Measurements from ENCODE around the gene RNF220. TPM values are rescaled to one million over a fixed set of nuclear protein-coding genes. Genes with fewer than 3 reads are reported as not detected.

Gene RNF220
- polyA plus RNA-seq, 1 donor from 2014 or later = 142 TPM

DNA sequence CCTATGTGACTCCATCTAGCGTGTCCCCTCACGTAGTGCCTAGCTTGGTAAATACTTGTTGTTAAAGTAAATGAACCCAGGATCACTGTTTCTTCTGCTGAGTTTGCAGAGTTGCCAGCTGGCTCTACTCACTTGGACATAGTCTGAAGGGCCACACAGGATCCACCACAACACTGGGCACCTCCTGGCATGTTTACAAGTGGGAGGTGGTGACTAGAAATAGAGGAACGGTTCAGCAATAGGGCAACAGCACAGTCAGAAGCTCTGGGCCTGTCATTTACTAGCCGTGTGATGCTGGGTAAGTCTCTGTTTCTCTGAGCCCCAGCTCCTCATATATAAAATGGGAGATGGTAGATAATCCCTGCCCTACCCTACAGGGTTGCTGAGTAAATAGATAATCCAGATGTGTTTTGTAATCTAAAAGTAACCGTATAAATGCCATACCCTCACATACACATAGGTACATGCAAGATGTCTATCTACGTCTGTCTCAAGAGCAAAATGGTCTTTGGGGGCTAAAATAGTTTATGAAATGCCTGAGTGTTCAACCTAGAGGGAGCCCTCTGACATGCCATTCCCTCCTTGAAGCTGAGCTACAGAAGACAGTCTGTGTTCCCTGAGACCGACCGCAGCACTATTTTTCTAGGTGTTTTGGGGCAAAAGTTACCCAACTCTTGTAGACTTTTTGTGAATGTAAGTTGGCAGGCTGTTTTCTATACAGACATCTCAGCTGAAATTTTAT lies 20.5 kb downstream of the RNF220 start:
- H3K4me2 ChIP-seq (ENCODE audit: low read length) = no peak overlapping the region
- H3K36me3 ChIP-seq (ENCODE audit: insufficient read depth, low read length) = no peaks in the 10 kb centered on the region
- no peaks in the 10 kb centered on the region for H3K9me3 ChIP-seq (ENCODE audit: low read length)
- no peaks in the 10 kb centered on the region for H3K9me2 ChIP-seq (ENCODE audit: insufficient read depth, low read length)
- no peak overlapping the region for H3K27ac ChIP-seq (ENCODE audit: low read length)
- no peak overlapping the region for H3K9ac ChIP-seq (ENCODE audit: low read length)
- no peaks in the 10 kb centered on the region for H3K79me2 ChIP-seq (replicated peaks; ENCODE audit: insufficient read depth, low read length)
- no peaks in the 10 kb centered on the region for H3F3A ChIP-seq (ENCODE audit: insufficient read depth, low read length, poor library complexity, severe bottlenecking)
- H4K20me1 ChIP-seq (ENCODE audit: insufficient read depth) = no peaks in the 10 kb centered on the region
- H3K27me3 ChIP-seq (ENCODE audit: insufficient read depth, low read depth, low read length) = peaks cover 13% of the 10 kb centered on the region
- TF ChIP-seq POLR2AphosphoS5 (IDR thresholded peaks at IDR 0.05) (no peak), SMC3 (conservative IDR thresholded peaks at IDR 0.05; ENCODE audit: poor library complexity) (no peak), RAD21 (conservative IDR thresholded peaks at IDR 0.05) (no peak), EZH2 (IDR thresholded peaks at IDR 0.05; ENCODE audit: borderline replicate concordance, insufficient read depth, low read length, poor library complexity, severe bottlenecking) (no peak), TAF1 (IDR thresholded peaks at IDR 0.05; ENCODE audit: low read depth) (no peak), MXI1 (conservative IDR thresholded peaks at IDR 0.05; ENCODE audit: poor library complexity, severe bottlenecking) (no peak), EP300 (conservative IDR thresholded peaks at IDR 0.05; ENCODE audit: poor library complexity, severe bottlenecking) (no peak)
- TF ChIP-seq, protein P1, sequence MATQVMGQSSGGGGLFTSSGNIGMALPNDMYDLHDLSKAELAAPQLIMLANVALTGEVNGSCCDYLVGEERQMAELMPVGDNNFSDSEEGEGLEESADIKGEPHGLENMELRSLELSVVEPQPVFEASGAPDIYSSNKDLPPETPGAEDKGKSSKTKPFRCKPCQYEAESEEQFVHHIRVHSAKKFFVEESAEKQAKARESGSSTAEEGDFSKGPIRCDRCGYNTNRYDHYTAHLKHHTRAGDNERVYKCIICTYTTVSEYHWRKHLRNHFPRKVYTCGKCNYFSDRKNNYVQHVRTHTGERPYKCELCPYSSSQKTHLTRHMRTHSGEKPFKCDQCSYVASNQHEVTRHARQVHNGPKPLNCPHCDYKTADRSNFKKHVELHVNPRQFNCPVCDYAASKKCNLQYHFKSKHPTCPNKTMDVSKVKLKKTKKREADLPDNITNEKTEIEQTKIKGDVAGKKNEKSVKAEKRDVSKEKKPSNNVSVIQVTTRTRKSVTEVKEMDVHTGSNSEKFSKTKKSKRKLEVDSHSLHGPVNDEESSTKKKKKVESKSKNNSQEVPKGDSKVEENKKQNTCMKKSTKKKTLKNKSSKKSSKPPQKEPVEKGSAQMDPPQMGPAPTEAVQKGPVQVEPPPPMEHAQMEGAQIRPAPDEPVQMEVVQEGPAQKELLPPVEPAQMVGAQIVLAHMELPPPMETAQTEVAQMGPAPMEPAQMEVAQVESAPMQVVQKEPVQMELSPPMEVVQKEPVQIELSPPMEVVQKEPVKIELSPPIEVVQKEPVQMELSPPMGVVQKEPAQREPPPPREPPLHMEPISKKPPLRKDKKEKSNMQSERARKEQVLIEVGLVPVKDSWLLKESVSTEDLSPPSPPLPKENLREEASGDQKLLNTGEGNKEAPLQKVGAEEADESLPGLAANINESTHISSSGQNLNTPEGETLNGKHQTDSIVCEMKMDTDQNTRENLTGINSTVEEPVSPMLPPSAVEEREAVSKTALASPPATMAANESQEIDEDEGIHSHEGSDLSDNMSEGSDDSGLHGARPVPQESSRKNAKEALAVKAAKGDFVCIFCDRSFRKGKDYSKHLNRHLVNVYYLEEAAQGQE (IDR thresholded peaks at IDR 0.05; ENCODE audit: borderline replicate concordance) = no peak
- no peak overlapping the region for H2AFZ ChIP-seq (ENCODE audit: low read depth, low read length)
- H3K4me3 ChIP-seq (ENCODE audit: low read length) = no peak overlapping the region

DNA sequence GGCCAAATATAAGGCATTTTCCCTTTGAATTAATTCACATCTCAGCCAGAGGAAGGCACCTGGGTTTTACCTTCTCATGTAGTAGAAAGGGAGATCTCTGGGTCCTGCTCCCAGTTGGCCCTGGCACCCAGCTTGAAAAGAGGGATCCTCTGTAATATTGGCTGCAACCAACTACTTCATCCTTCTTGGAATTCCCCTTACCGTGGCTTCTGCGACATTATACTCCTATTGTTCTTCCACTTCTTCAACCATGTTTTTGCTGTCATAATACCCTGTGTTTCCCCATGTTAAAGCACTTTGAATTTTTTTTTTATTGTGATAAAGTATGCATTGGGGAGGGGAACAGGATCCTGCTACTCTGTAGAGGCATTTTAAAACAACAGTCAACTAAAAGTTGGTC lies 26.8 kb downstream of the RNF220 start:
- Histone ChIP-seq H4K20me1 (ENCODE audit: insufficient read depth) (no peaks in the 10 kb centered on the region), H3K4me2 (ENCODE audit: low read length) (no peak overlapping the region), H3K27ac (ENCODE audit: low read length) (no peak overlapping the region), H3K36me3 (ENCODE audit: insufficient read depth, low read length) (no peaks in the 10 kb centered on the region), H3K9me3 (ENCODE audit: low read length) (no peaks in the 10 kb centered on the region), H3K9me2 (ENCODE audit: insufficient read depth, low read length) (no peaks in the 10 kb centered on the region), H3F3A (ENCODE audit: insufficient read depth, low read length, poor library complexity, severe bottlenecking) (no peaks in the 10 kb centered on the region), H3K79me2 (replicated peaks; ENCODE audit: insufficient read depth, low read length) (no peaks in the 10 kb centered on the region), H2AFZ (ENCODE audit: low read depth, low read length) (no peak overlapping the region), H3K9ac (ENCODE audit: low read length) (no peak overlapping the region), H3K27me3 (ENCODE audit: insufficient read depth, low read depth, low read length) (peaks cover 7% of the 10 kb centered on the region), H3K4me3 (ENCODE audit: low read length) (no peak overlapping the region)
- TF ChIP-seq, protein P1 (IDR thresholded peaks at IDR 0.05; ENCODE audit: borderline replicate concordance) = no peak
- TF ChIP-seq TAF1 (IDR thresholded peaks at IDR 0.05; ENCODE audit: low read depth) = no peak
- no peak for TF ChIP-seq SMC3 (conservative IDR thresholded peaks at IDR 0.05; ENCODE audit: poor library complexity)
- no peak for TF ChIP-seq POLR2AphosphoS5 (IDR thresholded peaks at IDR 0.05)
- TF ChIP-seq, protein P2, sequence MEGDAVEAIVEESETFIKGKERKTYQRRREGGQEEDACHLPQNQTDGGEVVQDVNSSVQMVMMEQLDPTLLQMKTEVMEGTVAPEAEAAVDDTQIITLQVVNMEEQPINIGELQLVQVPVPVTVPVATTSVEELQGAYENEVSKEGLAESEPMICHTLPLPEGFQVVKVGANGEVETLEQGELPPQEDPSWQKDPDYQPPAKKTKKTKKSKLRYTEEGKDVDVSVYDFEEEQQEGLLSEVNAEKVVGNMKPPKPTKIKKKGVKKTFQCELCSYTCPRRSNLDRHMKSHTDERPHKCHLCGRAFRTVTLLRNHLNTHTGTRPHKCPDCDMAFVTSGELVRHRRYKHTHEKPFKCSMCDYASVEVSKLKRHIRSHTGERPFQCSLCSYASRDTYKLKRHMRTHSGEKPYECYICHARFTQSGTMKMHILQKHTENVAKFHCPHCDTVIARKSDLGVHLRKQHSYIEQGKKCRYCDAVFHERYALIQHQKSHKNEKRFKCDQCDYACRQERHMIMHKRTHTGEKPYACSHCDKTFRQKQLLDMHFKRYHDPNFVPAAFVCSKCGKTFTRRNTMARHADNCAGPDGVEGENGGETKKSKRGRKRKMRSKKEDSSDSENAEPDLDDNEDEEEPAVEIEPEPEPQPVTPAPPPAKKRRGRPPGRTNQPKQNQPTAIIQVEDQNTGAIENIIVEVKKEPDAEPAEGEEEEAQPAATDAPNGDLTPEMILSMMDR (IDR thresholded peaks at IDR 0.05; ENCODE audit: poor library complexity, severe bottlenecking) = no peak
